HepG2 (cell line): ENCODE results near the gene PDZD4. TPM values are rescaled to one million over a fixed set of nuclear protein-coding genes. Genes with fewer than 3 reads are reported as not detected.
A peak's percentile ranks its signal among the peaks of the same experiment; 100 is the strongest.

ENCODE experiments used
- ARID2 ChIP-seq: sonication (generic); formaldehyde crosslinking; IDR thresholded peaks from 2 replicates; pipeline ENCODE4 v1.8.1; 2022; ENCODE audit warnings: mild to moderate bottlenecking, missing genetic modification reagents, borderline replicate concordance
- EEA1 ChIP-seq: sonication (generic); formaldehyde crosslinking; IDR thresholded peaks from 2 replicates; pipeline ENCODE4 v1.5.1; 2020; ENCODE audit warnings: mild to moderate bottlenecking, missing genetic modification reagents, borderline replicate concordance
- ELF1 ChIP-seq: sonication (generic); formaldehyde crosslinking; IDR thresholded peaks from 2 replicates; pipeline ENCODE4 v1.4.0; 2020; ENCODE audit warnings: missing genetic modification reagents
- HOXA5 ChIP-seq: sonication (generic); formaldehyde crosslinking; IDR thresholded peaks from 2 replicates; pipeline ENCODE4 v1.4.0; 2020; ENCODE audit warnings: missing genetic modification reagents
- JDP2 ChIP-seq: sonication (generic); formaldehyde crosslinking; IDR thresholded peaks from 2 replicates; pipeline ENCODE4 v1.8.1; 2022; ENCODE audit warnings: missing genetic modification reagents, borderline replicate concordance
- MATR3 ChIP-seq: sonication (generic); formaldehyde crosslinking; IDR thresholded peaks from 2 replicates; pipeline ENCODE4 v1.4.0; 2020; ENCODE audit warnings: missing genetic modification reagents
- MED8 ChIP-seq: sonication (generic); formaldehyde crosslinking; IDR thresholded peaks from 2 replicates; pipeline ENCODE4 v1.8.1; 2023; ENCODE audit warnings: mild to moderate bottlenecking, missing genetic modification reagents; ENCODE audit not compliant: insufficient replicate concordance
- PCBP1 ChIP-seq: fragments of 200-400 bp; formaldehyde crosslinking; IDR thresholded peaks from 2 replicates; pipeline ENCODE4 v1.6.1; 2017; ENCODE audit warnings: mild to moderate bottlenecking, low read depth, low read length, borderline replicate concordance
- TBP ChIP-seq: sonication (generic); formaldehyde crosslinking; IDR thresholded peaks from 2 replicates; pipeline ENCODE4 v1.5.0; 2020; ENCODE audit warnings: missing genetic modification reagents
- TOE1 ChIP-seq: sonication (generic); formaldehyde crosslinking; IDR thresholded peaks from 2 replicates; pipeline ENCODE4 v1.4.0; 2020; ENCODE audit warnings: mild to moderate bottlenecking, missing genetic modification reagents
- ZFP36 ChIP-seq: fragments of 150-350 bp; IDR thresholded peaks from 2 replicates; pipeline ENCODE4 v1.6.1; 2018; ENCODE audit warnings: borderline replicate concordance, low read length, low read depth; ENCODE audit not compliant: partially characterized antibody
- ZKSCAN8 ChIP-seq: IDR thresholded peaks from 2 replicates; pipeline ENCODE4 v1.6.1; 2016; ENCODE audit warnings: borderline replicate concordance, missing genetic modification reagents, missing compliant biosample characterization
- ZMYM2 ChIP-seq: sonication (generic); formaldehyde crosslinking; IDR thresholded peaks from 2 replicates; pipeline ENCODE4 v1.8.0; 2022; ENCODE audit warnings: mild to moderate bottlenecking, missing genetic modification reagents
- ZNF382 ChIP-seq: sonication (generic); formaldehyde crosslinking; IDR thresholded peaks from 2 replicates; pipeline ENCODE4 v1.5.0; 2020; ENCODE audit warnings: missing genetic modification reagents, mild to moderate bottlenecking, borderline replicate concordance
- ZNF605 ChIP-seq: sonication (generic); formaldehyde crosslinking; IDR thresholded peaks from 2 replicates; pipeline ENCODE4 v1.8.0; 2022; ENCODE audit warnings: mild to moderate bottlenecking, missing genetic modification reagents
- ZNF883 ChIP-seq: sonication (generic); formaldehyde crosslinking; IDR thresholded peaks from 2 replicates; pipeline ENCODE4 v1.5.1; 2020; ENCODE audit warnings: mild to moderate bottlenecking, missing genetic modification reagents; ENCODE audit errors: not compliant biosample characterization
- polyA plus RNA-seq, 8 experiments: library from polyadenylated mRNA; depleted of rRNA in 3 of 8; stranded (reverse) in 7 of 8; unstranded in 1 of 8; fragments of >200 nt; fragmentation: Illumina TruSeq in 4 of 8; extraction: Trizol in 4 of 8; gene quantifications; 2 replicates each; pipeline versions ENCODE4 v1.2.1 to v1.2.3, GENCODE V29; 2011 to 2016; ENCODE audit warnings: low read depth in 4 of 8, missing spikeins in 1 of 8, mixed read lengths in 1 of 8; ENCODE audit not compliant: insufficient read depth in 1 of 8
- total RNA-seq, 5 experiments: library from RNA; depleted of rRNA; stranded (reverse); fragments of >200 nt; fragmentation: Illumina TruSeq; extraction: Trizol; gene quantifications; 2 replicates each; pipeline ENCODE4 v1.2.3, GENCODE V29; 2016; ENCODE audit warnings: low read depth in 1 of 5
- TF ChIP-seq, protein P1 (sequence below): sonication (generic); formaldehyde crosslinking; IDR thresholded peaks from 2 replicates; pipeline ENCODE4 v1.4.0; 2020; ENCODE audit warnings: missing genetic modification reagents
- TF ChIP-seq, protein P2 (sequence below), 2 experiments: fragments of 450-650 bp in 1 of 2; sonication (generic) in 1 of 2; formaldehyde crosslinking in 1 of 2; IDR thresholded peaks; 2 replicates each; pipeline versions ENCODE4 v1.6.1 to v1.8.0; 2016 to 2022; ENCODE audit warnings: antibody characterized with exemption in 1 of 2, mild to moderate bottlenecking in 1 of 2, missing genetic modification reagents in 1 of 2

Gene PDZD4
- total and polyA plus RNA-seq, 2 of the 13 experiments (the other 11 are each of a cell fraction or from before 2014, with no cell fraction given) = not detected

DNA sequence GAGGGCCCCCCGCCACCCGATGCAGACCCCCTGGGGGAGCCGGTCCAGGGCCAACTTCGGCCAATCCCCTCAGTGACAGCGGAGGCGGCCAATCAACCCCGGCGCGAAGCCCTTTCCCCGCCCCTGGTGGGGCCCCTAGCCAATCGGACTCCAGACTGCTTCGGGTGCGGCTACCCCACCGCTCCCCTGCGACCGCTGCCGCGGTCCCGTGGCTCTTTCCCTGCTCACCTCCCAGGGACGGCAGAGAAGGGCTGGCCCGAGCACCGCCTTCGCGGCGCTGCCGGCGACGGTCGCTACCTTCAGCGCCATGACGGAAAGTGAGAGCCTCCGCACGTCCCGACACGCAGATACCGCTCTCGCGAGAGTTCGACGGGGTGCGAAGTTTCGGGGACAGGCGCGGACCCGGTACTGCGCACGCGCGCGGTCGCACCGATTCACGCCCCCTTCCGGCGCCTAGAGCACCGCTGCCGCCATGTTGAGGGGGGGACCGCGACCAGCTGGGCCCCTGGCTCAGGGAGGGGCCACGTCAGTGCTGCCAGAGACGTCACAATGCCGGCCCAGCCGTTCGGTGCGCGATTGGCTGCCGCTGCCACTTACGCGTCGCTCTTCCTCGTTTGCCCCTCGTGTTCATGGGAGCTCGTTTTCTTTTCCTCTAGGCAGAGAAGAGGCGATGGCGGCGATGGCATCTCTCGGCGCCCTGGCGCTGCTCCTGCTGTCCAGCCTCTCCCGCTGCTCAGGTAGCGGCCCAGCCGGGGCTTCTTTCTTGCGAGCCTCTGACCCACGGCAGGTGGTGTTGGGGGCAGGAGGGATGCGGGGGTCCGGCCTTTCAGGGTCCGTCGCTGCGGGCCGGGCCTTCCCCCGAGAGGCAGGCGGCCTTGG lies 36.1 kb downstream of the PDZD4 start, which contains the start of the genes IDH3G and SSR4 (continued):
- peak; percentile 74 for TF ChIP-seq ZNF883 (CRISPR knock-in tag)
- 0 out of 2 replicates have a peak, but pooled peaks have one; percentile 44 for TF ChIP-seq ZNF605 (CRISPR knock-in tag)
- TF ChIP-seq, protein P1, sequence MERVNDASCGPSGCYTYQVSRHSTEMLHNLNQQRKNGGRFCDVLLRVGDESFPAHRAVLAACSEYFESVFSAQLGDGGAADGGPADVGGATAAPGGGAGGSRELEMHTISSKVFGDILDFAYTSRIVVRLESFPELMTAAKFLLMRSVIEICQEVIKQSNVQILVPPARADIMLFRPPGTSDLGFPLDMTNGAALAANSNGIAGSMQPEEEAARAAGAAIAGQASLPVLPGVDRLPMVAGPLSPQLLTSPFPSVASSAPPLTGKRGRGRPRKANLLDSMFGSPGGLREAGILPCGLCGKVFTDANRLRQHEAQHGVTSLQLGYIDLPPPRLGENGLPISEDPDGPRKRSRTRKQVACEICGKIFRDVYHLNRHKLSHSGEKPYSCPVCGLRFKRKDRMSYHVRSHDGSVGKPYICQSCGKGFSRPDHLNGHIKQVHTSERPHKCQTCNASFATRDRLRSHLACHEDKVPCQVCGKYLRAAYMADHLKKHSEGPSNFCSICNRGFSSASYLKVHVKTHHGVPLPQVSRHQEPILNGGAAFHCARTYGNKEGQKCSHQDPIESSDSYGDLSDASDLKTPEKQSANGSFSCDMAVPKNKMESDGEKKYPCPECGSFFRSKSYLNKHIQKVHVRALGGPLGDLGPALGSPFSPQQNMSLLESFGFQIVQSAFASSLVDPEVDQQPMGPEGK (CRISPR knock-in tag) = peak; percentile 99
- TF ChIP-seq, protein P2, sequence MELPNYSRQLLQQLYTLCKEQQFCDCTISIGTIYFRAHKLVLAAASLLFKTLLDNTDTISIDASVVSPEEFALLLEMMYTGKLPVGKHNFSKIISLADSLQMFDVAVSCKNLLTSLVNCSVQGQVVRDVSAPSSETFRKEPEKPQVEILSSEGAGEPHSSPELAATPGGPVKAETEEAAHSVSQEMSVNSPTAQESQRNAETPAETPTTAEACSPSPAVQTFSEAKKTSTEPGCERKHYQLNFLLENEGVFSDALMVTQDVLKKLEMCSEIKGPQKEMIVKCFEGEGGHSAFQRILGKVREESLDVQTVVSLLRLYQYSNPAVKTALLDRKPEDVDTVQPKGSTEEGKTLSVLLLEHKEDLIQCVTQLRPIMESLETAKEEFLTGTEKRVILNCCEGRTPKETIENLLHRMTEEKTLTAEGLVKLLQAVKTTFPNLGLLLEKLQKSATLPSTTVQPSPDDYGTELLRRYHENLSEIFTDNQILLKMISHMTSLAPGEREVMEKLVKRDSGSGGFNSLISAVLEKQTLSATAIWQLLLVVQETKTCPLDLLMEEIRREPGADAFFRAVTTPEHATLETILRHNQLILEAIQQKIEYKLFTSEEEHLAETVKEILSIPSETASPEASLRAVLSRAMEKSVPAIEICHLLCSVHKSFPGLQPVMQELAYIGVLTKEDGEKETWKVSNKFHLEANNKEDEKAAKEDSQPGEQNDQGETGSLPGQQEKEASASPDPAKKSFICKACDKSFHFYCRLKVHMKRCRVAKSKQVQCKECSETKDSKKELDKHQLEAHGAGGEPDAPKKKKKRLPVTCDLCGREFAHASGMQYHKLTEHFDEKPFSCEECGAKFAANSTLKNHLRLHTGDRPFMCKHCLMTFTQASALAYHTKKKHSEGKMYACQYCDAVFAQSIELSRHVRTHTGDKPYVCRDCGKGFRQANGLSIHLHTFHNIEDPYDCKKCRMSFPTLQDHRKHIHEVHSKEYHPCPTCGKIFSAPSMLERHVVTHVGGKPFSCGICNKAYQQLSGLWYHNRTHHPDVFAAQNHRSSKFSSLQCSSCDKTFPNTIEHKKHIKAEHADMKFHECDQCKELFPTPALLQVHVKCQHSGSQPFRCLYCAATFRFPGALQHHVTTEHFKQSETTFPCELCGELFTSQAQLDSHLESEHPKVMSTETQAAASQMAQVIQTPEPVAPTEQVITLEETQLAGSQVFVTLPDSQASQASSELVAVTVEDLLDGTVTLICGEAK (IDR thresholded peaks at IDR 0.05) = no peak
- TF ChIP-seq, protein P2 (CRISPR knock-in tag; IDR thresholded peaks at IDR 0.05) = peak; percentile 48; the same call in 1 of the 2 replicates
- TF ChIP-seq PCBP1 = no peak
- TF ChIP-seq MATR3 (CRISPR knock-in tag) = no peak
- no peak for TF ChIP-seq HOXA5
- 0 out of 2 replicates have a peak, but pooled peaks have one; percentile 67 for TF ChIP-seq ARID2 (CRISPR knock-in tag)
- TF ChIP-seq ZFP36 = no peak
- TF ChIP-seq EEA1 (CRISPR knock-in tag) = 0 out of 2 replicates have a peak, but pooled peaks have one; percentile 25
- peak; percentile 70 for TF ChIP-seq ELF1
- TF ChIP-seq TOE1 (CRISPR knock-in tag) = no peak
- TF ChIP-seq ZMYM2 (CRISPR knock-in tag) = no peak
- TF ChIP-seq ZNF382 = no peak
- TF ChIP-seq MED8 (CRISPR knock-in tag) = peak; percentile 49
- no peak for TF ChIP-seq ZKSCAN8 (CRISPR knock-in tag)
- no peak for TF ChIP-seq JDP2
- TF ChIP-seq TBP (CRISPR knock-in tag) = no peak
